Measurements from ENCODE around the gene KANK4. TPM values are rescaled to one million over a fixed set of nuclear protein-coding genes. Genes with fewer than 3 reads are reported as not detected.

Gene KANK4
- total and polyA plus RNA-seq, 9 donors = 0.05 to 0.83 (median 0.19) TPM; not detected in 1

DNA sequence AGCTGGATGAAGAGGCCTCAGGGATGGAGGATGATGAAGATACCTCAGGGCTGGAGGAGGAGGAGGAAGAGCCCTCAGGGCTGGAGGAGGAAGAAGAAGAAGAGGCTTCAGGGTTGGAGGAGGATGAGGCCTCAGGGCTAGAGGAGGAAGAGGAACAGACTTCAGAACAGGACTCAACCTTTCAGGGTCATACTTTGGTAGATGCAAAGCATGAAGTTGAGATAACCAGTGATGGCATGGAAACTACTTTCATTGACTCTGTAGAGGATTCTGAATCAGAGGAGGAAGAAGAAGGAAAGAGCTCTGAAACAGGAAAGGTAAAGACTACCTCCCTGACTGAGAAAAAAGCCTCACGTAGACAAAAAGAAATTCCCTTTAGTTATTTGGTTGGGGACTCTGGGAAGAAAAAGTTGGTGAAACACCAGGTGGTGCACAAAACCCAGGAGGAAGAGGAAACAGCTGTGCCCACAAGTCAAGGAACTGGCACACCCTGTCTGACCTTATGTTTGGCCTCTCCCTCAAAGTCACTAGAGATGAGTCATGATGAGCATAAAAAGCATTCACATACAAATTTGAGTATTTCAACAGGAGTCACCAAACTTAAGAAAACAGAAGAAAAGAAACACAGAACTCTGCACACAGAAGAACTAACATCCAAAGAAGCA, 109.2 kb downstream of the KANK4 start:
- Histone ChIP-seq H3K9me3 (no peaks in the 10 kb centered on the region), H3K27ac (no peak overlapping the region), H3K27me3 (no peaks in the 10 kb centered on the region), H3K4me1 (ENCODE audit: insufficient read depth) (no peaks in the 10 kb centered on the region), H3K36me3 (no peaks in the 10 kb centered on the region), H3K4me3 (no peak overlapping the region)
- DNase-seq = no peak
- WGBS, 3 donors = 88 to 92% (median 90%) methylated on average over 1 of the region's 1 CpG
- intact Hi-C loops (cut with DNase I) = no loop called here
- TF ChIP-seq, protein P1, sequence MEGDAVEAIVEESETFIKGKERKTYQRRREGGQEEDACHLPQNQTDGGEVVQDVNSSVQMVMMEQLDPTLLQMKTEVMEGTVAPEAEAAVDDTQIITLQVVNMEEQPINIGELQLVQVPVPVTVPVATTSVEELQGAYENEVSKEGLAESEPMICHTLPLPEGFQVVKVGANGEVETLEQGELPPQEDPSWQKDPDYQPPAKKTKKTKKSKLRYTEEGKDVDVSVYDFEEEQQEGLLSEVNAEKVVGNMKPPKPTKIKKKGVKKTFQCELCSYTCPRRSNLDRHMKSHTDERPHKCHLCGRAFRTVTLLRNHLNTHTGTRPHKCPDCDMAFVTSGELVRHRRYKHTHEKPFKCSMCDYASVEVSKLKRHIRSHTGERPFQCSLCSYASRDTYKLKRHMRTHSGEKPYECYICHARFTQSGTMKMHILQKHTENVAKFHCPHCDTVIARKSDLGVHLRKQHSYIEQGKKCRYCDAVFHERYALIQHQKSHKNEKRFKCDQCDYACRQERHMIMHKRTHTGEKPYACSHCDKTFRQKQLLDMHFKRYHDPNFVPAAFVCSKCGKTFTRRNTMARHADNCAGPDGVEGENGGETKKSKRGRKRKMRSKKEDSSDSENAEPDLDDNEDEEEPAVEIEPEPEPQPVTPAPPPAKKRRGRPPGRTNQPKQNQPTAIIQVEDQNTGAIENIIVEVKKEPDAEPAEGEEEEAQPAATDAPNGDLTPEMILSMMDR (IDR thresholded peaks at IDR 0.05) = no peak
- TF ChIP-seq EP300 (IDR thresholded peaks at IDR 0.05) (no peak), POLR2A (IDR thresholded peaks at IDR 0.05) (no peak)

DNA sequence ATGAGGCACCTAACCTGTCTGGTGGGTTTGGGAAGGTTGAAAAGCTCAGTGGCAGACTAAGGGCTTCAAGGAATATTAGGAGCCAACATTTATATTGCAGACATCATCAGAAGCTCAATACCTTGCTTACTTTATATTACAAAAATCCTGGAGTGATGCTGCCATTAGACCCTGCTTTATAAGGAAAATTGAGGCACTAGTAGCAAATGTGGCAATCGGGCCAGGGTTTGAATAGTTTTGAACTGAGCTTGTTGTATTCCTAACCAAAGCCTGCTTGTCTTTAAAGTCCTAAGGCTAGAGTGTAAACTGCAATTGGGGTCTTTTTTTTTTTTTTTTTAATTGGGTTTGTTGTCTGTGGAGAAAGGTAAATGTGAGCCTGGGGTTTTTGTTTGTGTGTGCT, 110.3 kb downstream of the KANK4 start:
- Histone ChIP-seq H3K4me1 (ENCODE audit: insufficient read depth) (no peaks in the 10 kb centered on the region), H3K27ac (no peak overlapping the region), H3K27me3 (no peaks in the 10 kb centered on the region), H3K36me3 (no peaks in the 10 kb centered on the region), H3K4me3 (no peak overlapping the region), H3K9me3 (no peaks in the 10 kb centered on the region)
- TF ChIP-seq POLR2A (IDR thresholded peaks at IDR 0.05) (no peak), EP300 (IDR thresholded peaks at IDR 0.05) (no peak)
- TF ChIP-seq, protein P1 (IDR thresholded peaks at IDR 0.05) = no peak
- WGBS, 3 donors = 0 to 67% (median 40%) methylated on average over 1 of the region's 1 CpG
- no peak for DNase-seq
- intact Hi-C loops (cut with DNase I) = no loop called here

DNA sequence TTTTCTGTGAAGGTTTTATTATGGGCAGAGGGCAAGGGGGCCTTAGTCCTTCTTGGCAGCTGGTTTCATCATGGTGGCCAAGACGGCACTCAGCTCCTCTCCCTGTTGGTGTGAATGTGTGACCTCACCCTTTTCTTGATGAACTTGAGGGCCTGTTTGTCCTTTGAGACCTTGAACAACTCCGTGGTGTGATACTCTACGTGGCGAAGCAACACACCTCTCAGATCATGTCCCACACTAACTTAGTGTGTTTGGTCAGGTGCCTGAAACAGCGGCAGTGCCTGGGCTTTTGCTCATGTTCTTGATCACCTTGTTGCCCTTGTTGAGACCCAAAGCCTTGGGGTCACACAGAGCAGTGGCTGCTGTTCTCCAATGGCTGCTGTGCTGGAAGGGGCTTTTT, 111.1 kb downstream of the KANK4 start:
- no peaks in the 10 kb centered on the region for H3K9me3 ChIP-seq
- 87 to 93% (median 89%) methylated on average over 5 of the region's 5 CpGs for WGBS, 3 donors
- TF ChIP-seq POLR2A (IDR thresholded peaks at IDR 0.05) = no peak
- DNase-seq = no peak
- no peaks in the 10 kb centered on the region for H3K4me1 ChIP-seq (ENCODE audit: insufficient read depth)
- no peaks in the 10 kb centered on the region for H3K27me3 ChIP-seq
- intact Hi-C loops (cut with DNase I) = no loop called here
- no peak overlapping the region for H3K27ac ChIP-seq
- H3K36me3 ChIP-seq = no peaks in the 10 kb centered on the region
- H3K4me3 ChIP-seq = no peak overlapping the region

DNA sequence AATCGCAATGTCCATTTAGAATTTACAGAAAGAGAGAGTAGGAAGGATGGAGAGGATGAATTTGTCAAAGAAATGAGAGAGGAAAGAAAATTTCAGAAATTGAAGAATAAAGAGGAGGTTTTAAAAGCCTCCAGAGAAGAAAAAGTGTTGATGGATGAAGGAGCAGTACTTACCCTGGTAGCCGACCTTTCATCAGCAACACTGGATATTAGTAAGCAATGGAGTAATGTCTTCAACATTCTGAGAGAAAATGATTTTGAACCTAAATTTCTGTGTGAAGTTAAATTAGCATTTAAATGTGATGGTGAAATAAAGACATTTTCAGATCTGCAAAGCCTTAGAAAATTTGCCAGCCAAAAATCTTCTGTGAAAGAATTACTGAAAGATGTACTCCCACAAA, 112.0 kb downstream of the KANK4 start:
- H3K4me1 ChIP-seq (ENCODE audit: insufficient read depth) = no peaks in the 10 kb centered on the region
- H3K4me3 ChIP-seq = no peak overlapping the region
- TF ChIP-seq POLR2A (IDR thresholded peaks at IDR 0.05) (no peak), EP300 (IDR thresholded peaks at IDR 0.05) (no peak)
- TF ChIP-seq, protein P1 (IDR thresholded peaks at IDR 0.05) = no peak
- DNase-seq = no peak
- no peaks in the 10 kb centered on the region for H3K9me3 ChIP-seq
- H3K27me3 ChIP-seq = no peaks in the 10 kb centered on the region
- intact Hi-C loops (cut with DNase I) = no loop called here
- no peaks in the 10 kb centered on the region for H3K36me3 ChIP-seq
- H3K27ac ChIP-seq = no peak overlapping the region
- 91 to 95% (median 93%) methylated on average over 2 of the region's 2 CpGs for WGBS, 3 donors

DNA sequence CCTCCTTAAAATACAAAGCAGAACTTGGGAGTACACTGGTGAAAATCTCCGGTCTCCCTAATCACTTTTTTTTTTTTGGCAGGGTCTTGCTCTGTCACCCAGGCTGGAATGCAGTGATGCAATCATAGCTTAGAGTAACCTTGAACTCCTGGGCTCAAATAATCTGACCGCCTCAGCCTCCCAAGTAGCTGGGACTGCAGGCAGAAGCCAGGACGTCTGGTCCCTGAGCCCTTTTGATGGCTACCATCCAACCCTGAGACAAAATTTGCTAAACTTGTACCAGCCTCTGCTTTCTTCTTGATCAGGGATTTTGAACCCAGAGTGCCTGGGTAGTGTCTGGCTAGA, 120.5 kb downstream of the KANK4 start:
- H3K4me1 ChIP-seq (ENCODE audit: insufficient read depth) = peaks cover 2% of the 10 kb centered on the region
- TF ChIP-seq, protein P1 (IDR thresholded peaks at IDR 0.05) = no peak
- TF ChIP-seq POLR2A (IDR thresholded peaks at IDR 0.05) (no peak), EP300 (IDR thresholded peaks at IDR 0.05) (no peak)
- H3K4me3 ChIP-seq = no peak overlapping the region
- DNase-seq = peak in 2 of 5 donors; percentile 21 to 41
- no peak overlapping the region for H3K27ac ChIP-seq
- H3K27me3 ChIP-seq = no peaks in the 10 kb centered on the region
- 0 to 10% (median 4%) methylated on average over 3 of the region's 3 CpGs for WGBS, 3 donors
- intact Hi-C loops (cut with DNase I) = no loop called here
- peaks cover 0 to 6% of the 10 kb centered on the region in 2 donors for H3K9me3 ChIP-seq
- no peaks in the 10 kb centered on the region for H3K36me3 ChIP-seq
